A673 (cell line): ENCODE data around the gene UGP2. TPM values are rescaled to one million over a fixed set of nuclear protein-coding genes. Genes with fewer than 3 reads are reported as not detected.

Source experiments
- BruUV-seq: library from RNA; stranded (reverse); fragments of 400-500 nt; replicated peaks from 2 replicates; lab custom pipeline; 2021; lab: Mats Ljungman, UMichigan
- CTCF ChIA-PET: fragments of 300-600 bp; sonication (Branson Sonifier 250); formaldehyde crosslinking; loops from one replicate; lab custom pipeline; 2022; ENCODE audit warnings: antibody characterized with exemption; lab: Charles Lee
- POLR2A ChIA-PET: fragments of 300-600 bp; sonication (Branson Sonifier 250); formaldehyde crosslinking; loops from one replicate; lab custom pipeline; 2022; ENCODE audit warnings: antibody characterized with exemption; ENCODE audit not compliant: low non-redundant PET; lab: Charles Lee
- DNase-seq: peaks from one replicate; pipeline ENCODE4 v3.0.0-alpha.2; 2015; ENCODE audit warnings: low spot score
- H3K27ac ChIP-seq: fragments of 200-600 bp; sonication (generic); 2 replicates; pipeline ENCODE4 v1.5.1; 2016; ENCODE audit warnings: mixed run types, low read depth, mild to moderate bottlenecking, mixed read lengths, antibody characterized with exemption, low read length; ENCODE audit not compliant: poor library complexity, severe bottlenecking
- H3K27me3 ChIP-seq: fragments of 200-600 bp; sonication (generic); replicated peaks from 2 replicates; pipeline ENCODE4 v1.6.1; 2017; ENCODE audit warnings: mixed run types, low read depth, mild to moderate bottlenecking, mixed read lengths, antibody characterized with exemption, low read length; ENCODE audit not compliant: insufficient read depth, poor library complexity
- H3K36me3 ChIP-seq: fragments of 200-600 bp; sonication (generic); 2 replicates; pipeline ENCODE4 v1.6.1; 2016; ENCODE audit warnings: mixed run types, mild to moderate bottlenecking, mixed read lengths, antibody characterized with exemption, low read length; ENCODE audit not compliant: insufficient read depth, poor library complexity, severe bottlenecking
- H3K4me1 ChIP-seq: fragments of 200-600 bp; sonication (generic); 2 replicates; pipeline ENCODE4 v1.6.1; 2017; ENCODE audit warnings: mixed run types, mild to moderate bottlenecking, mixed read lengths, antibody characterized with exemption, low read length; ENCODE audit not compliant: insufficient read depth, poor library complexity, severe bottlenecking
- H3K4me3 ChIP-seq: fragments of 200-600 bp; sonication (generic); 2 replicates; pipeline ENCODE4 v1.5.1; 2016; ENCODE audit warnings: low read depth, mixed run types, mild to moderate bottlenecking, mixed read lengths, low read length; ENCODE audit not compliant: poor library complexity, severe bottlenecking
- H3K9me3 ChIP-seq: fragments of 200-600 bp; sonication (generic); 2 replicates; pipeline ENCODE4 v1.6.1; 2016; ENCODE audit warnings: mixed run types, low read depth, mild to moderate bottlenecking, mixed read lengths, antibody characterized with exemption, low read length; ENCODE audit not compliant: poor library complexity, severe bottlenecking
- EZH2 ChIP-seq: fragments of 200-600 bp; sonication (generic); IDR thresholded peaks from 2 replicates; pipeline ENCODE4 v1.6.1; 2017; ENCODE audit warnings: borderline replicate concordance, low read depth, mild to moderate bottlenecking, mixed read lengths, antibody characterized with exemption, low read length; ENCODE audit not compliant: poor library complexity, severe bottlenecking
- intact Hi-C: fragments of 100-400 bp; cut with micrococcal nuclease; formaldehyde crosslinking; loops from one replicate; pipeline ENCODE4 v1.10.0; 2022; ENCODE audit not compliant: unreplicated experiment
- total RNA-seq: library from RNA; stranded (reverse); gene quantifications from 2 replicates; pipeline ENCODE4 v1.2.3, GENCODE V29; 2021
- TF ChIP-seq, protein P1 (sequence below): fragments of 300-800, 200-600 bp; sonication (generic); conservative IDR thresholded peaks from 2 replicates; pipeline ENCODE4 v1.5.1; 2017; ENCODE audit warnings: low read depth, mild to moderate bottlenecking, antibody characterized with exemption, low read length, moderate library complexity, mixed read lengths

The UGP2 gene
- total RNA-seq, 1 experiment from 2014 or later: 60.3 TPM

DNA sequence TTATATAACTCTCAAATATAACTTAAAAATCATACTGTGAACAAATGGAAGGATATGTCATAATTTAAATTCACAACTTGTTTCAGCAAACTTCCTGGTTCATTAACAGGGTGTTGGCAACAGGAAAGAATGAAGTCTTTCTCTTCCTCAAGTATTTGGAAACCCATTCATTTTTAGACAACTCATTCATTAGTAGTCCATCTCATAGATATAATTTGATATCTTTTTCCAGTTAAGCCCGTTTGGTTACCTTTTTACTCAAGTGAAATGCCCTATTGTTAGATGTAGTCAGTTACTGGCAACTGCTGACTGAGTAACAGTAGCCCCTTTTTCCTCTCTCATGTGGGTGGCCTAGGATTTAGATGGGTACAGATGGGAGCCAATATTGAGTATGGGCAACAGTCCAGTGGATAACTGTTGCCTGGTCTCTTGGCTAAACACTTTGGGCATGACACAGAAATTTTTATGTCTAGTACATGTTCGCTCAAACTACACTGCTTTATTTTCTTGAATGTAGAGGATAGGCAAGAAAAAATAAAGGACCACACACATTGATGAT, 4.6 kb upstream of the UGP2 start:
- TF ChIP-seq, protein P1, sequence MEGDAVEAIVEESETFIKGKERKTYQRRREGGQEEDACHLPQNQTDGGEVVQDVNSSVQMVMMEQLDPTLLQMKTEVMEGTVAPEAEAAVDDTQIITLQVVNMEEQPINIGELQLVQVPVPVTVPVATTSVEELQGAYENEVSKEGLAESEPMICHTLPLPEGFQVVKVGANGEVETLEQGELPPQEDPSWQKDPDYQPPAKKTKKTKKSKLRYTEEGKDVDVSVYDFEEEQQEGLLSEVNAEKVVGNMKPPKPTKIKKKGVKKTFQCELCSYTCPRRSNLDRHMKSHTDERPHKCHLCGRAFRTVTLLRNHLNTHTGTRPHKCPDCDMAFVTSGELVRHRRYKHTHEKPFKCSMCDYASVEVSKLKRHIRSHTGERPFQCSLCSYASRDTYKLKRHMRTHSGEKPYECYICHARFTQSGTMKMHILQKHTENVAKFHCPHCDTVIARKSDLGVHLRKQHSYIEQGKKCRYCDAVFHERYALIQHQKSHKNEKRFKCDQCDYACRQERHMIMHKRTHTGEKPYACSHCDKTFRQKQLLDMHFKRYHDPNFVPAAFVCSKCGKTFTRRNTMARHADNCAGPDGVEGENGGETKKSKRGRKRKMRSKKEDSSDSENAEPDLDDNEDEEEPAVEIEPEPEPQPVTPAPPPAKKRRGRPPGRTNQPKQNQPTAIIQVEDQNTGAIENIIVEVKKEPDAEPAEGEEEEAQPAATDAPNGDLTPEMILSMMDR: no peak
- no peak for TF ChIP-seq EZH2

DNA sequence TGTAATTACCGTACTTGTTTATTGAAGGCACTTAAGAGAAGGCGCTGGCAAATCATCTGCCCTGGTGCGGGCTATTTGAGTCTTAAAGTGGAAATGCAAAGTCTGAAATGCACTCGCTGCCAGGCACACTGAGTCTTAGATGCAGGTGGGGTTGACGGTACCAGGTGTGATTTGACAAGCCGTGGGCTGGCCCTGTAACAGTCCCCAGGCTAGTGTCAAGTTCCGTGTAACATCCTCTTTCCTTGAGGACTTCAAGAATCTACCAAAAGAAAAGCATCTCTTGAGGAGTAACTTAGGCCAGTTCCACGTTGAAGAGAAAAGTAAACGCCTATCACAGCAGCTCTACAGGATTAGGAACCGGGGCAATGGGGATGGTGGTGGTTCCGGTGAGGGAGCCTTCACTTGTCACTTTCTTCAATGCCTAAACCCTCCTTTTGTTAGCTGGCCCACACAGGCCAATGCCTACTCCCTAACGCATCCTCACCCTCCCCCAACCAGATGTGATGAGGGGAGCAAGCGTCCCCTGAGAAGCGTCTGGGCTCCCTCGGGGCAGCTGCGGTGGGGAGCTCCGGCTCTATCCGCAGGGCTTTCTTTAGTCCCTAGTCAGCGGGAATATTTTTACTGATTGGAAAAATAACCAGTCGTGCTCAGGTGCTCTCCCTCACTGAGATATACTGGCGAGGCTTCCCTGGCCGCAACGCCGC, 1.5 kb upstream of the UGP2 start:
- Histone ChIP-seq H3K4me3 (peak overlapping the region; percentile 93), H3K36me3 (no peaks in the 10 kb centered on the region), H3K9me3 (no peaks in the 10 kb centered on the region), H3K27ac (peak overlapping the region; percentile 90), H3K4me1 (peaks cover 7% of the 10 kb centered on the region), H3K27me3 (no peaks in the 10 kb centered on the region)
- ChIA-PET CTCF (no interaction called here), POLR2A (no interaction called here)
- TF ChIP-seq, protein P1: no peak
- no peak for TF ChIP-seq EZH2
- no TSS peak for BruUV-seq
- DNase-seq: no peak
- intact Hi-C loops: loop anchor here (5.0 kb wide), 2 partner anchors 143 to 253 kb away; partner anchors contain the start of genes MDH1 and WDPCP

More for the DNA sequence above, 4.6 kb upstream of the UGP2 start:
- Histone ChIP-seq H3K4me1 (no peaks in the 10 kb centered on the region), H3K4me3 (no peak overlapping the region), H3K36me3 (no peaks in the 10 kb centered on the region), H3K27ac (no peak overlapping the region), H3K9me3 (no peaks in the 10 kb centered on the region), H3K27me3 (no peaks in the 10 kb centered on the region)
- intact Hi-C loops: no loop called here
- ChIA-PET CTCF (no interaction called here), POLR2A (no interaction called here)
- no TSS peak for BruUV-seq
- no peak for DNase-seq

DNA sequence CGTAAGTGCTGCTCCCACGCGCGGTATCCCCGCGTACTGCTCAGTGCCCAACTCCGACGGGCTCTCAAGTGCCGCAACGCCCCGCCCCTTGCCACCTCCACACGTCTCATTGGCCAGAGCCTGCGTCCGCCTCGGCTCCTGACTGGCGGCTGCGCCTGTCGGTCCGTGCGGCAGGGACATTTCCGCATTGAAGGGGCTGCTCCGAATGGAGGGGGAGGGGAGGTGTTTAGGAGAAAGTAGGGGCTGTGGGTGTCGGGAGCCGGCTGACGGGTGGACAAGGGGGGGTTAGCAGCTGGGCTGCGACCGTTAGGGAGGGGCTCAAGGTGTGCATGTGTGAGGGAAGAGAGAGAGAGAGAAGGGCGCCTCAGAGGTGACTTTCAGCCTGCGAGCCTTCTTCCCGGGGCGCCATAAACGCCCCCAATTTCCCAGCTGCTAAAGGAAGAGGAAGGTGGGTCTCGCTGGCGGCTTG, 877 bp upstream of the UGP2 start:
- Histone ChIP-seq H3K4me1 (peaks cover 7% of the 10 kb centered on the region), H3K27ac (peak overlapping the region; percentile 90), H3K4me3 (peak overlapping the region; percentile 93), H3K27me3 (no peaks in the 10 kb centered on the region), H3K36me3 (no peaks in the 10 kb centered on the region), H3K9me3 (no peaks in the 10 kb centered on the region)
- TF ChIP-seq, protein P1: no peak
- TF ChIP-seq EZH2: no peak
- no TSS peak for BruUV-seq
- intact Hi-C loops: loop anchor here (5.0 kb wide), 2 partner anchors 144 to 254 kb away; partner anchors contain the start of genes MDH1 and WDPCP
- peak; percentile 99 for DNase-seq
- ChIA-PET CTCF (no interaction called here), POLR2A (no interaction called here)
